ENCODE results near the gene DDX1.

DNA sequence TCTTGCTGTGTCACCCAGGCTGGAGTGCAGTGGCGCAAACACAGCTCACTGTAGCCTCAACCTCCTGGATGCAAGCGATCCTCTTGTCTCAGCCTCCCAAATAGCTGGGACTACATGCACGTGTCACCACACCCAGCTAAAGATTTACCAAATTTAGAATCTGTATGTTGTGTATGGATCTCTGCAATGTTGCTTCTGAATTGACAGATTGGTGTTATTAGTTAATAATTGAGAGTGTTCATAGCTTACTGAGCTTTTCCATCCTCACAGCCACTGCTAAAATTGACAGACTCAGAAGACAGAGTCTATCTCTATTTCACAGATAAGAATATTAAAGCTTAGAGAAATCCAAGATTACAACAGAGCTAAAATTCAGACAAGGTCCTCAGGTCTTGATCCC, 26.3 kb upstream of the DDX1 start:
- TF ChIP-seq POLR2A (IDR thresholded peaks at IDR 0.05; ENCODE audit: low read depth, low read length) (no peak), POLR2AphosphoS5 (IDR thresholded peaks at IDR 0.05; ENCODE audit: low read depth, low read length) (no peak)
